Astrocyte of the hippocampus (primary cell): Measurements from ENCODE around the gene TSC22D2.
"Not testable (repeated sequence)": the region's sequence is repeated elsewhere in the genome, so short reads cannot be mapped to it uniquely, and the experiment has no call there.

ENCODE experiments used
- DNase-seq: peaks from one replicate; pipeline ENCODE4 v3.0.0; 2011; ENCODE audit warnings: low read depth, low spot score

TSC22D2 gene

DNA sequence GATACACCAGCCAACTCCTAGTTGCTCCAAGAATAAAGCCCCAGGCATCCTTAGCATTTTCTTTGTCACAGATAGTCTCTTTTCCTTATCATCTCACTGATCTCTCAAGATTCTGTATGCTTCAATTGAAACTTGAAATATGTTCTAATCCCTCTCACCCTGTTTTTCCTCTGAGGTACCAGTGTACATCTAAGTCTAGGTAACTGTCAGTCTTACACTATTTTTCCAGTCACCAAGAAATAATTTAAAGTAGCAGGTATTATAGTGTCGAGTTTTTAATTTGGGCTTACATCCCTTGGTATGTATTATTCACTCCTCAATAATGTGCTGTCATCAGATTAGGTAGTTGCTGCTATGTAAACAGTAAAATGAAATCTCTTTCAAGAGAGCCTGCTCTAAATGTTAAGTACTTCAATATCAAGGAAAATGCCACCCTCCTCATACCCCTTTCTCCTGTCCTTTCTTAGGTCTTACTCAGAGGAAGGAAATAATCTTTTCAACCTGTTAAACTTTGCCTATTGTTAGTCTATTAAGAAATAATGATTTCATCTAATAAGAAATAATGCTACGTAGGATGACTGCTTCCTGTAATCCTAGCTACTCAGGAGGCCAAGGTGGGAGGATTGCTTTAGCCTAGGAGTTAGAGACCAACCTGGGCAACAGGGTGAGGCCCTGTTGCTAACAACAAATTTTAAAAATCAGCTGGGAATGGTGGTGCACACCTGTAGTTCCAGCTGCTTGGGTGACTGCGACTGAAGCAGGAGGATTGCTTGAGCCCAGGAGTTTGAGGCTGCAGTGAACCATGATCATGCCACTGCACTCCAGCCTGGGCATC, 39.8 kb downstream of the TSC22D2 start:
- no peak for DNase-seq

DNA sequence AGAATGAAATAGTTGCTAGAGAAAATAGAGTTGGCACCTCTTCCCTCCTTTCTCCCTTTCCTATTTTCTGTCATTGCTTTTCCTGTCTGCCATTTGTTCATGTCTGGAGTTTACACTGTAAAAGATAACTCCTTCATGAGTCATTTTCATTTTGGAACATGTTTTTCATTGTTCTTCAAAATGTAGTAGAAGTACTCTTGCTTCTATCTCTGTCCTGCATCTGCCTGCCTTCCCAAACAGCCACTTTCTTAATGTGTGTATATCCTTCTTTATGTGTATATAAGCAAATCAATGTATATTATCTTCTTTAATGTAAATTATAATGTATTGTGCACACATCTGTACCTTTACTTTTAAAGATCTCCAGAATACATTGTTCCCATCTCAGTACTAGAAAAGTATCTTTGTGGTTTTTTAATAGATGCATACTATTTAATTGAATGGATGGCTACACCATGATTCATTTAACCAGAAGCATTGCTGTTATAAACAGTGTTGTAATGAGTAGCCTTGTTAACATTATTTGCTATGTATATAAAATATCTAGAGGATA, 41.1 kb downstream of the TSC22D2 start:
- DNase-seq: peak; percentile 66

DNA sequence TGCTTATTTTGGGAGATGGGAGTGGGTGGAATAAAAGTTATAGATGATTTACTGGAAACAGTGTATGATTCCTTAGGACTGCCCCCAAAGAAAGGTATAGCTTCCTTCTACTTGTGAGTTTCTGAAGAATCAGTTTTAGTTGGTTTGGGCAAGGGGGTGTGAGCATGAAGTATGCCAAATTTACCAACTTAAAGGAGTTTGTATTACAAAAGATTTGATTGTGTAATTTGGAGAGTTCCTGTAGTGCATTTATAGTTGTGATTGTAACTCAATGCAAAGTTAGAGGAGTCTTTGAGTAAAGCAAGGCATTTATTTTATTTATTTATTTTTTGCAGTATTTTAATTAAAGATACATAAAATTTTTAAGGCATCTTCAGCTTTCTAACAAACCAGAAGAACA, 42.8 kb downstream of the TSC22D2 start:
- no peak for DNase-seq

DNA sequence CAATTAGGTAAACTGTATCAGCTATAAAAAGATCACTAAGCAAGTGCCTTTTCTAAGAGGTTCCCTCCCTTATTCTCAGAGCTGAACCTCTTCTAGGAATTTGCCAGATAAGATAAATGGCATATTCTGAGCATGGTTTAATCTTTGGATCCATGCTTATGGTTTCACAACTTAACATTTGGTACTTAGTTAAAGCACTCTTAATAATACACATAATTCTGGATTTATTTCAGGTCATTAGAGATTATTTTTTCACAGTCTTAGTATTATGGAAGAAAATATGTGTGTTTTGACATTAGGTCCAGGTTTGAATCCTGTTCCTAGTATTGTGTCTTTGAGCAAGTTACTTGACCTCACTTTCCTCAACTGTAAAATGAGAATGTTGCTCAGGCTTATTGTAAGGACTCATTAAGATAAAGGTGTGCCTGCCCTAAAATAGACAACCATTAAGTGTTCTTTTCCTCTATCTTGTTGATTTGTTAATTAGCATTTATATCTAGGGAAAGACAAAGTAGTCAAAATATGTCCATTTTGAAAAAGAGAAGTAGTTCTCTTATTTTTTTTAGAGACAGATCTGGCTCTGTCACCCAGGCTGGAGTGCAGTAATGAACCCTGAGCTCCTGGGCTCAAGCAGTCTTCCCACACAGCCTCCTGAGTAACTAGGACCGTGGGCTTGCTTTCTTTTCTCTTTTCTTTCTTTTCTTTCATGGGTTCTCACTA, 43.4 kb downstream of the TSC22D2 start:
- DNase-seq: no peak

DNA sequence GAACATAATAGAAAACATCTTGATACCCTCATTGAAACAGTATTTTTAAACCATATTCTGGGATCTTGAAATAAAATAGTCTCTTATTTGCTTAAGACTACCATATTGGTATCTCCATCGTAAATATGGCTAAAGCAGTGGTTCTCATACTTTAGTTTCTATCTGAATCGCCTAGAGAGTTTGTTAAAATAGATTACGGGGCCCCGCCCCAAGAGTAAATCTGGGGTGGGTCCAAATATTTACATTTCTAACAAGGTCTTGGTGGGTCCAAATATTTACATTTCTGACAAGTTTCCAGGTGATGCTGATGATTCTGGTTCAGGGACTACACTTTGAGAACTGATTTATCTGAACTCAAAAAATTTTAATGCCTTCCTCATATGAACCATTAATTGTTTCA, 45.3 kb downstream of the TSC22D2 start:
- DNase-seq: no peak

DNA sequence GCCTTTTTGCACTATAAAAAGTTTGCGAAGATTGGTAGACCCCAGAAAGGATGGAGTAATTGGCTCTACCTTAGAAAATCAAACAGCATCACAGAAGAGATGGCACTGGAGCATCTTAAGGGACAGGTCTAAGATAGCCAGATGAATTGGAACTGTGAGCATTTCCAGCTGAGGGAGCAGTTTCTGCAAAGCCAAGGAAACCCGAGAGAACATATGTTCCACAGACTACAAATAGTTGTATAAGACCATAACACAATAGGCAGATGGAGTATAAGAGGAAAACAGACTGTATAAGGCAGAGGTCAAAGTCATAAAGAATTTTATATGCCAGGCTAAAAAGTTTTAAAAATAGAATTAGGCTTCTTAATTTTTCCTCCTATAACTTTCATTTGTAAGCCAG, 46.0 kb downstream of the TSC22D2 start:
- no peak for DNase-seq

DNA sequence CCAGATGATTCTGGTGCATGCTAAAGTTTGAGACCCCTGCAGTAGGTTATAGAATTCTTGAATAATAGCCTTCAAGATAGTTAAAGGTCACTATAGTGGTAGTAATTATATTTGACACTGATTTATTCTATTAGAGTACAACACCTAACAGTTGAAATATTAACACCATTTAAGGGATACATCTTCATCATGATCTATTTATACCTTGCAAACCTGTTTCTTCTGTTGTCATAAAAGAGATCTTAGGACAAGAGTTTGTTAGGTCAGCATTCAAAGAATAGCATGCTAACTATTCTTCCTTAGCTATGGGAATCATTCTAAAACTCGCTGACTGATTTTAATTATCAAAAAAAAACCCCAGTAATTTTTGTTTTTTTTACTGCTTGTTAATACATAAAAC, 46.5 kb downstream of the TSC22D2 start:
- DNase-seq: no peak

DNA sequence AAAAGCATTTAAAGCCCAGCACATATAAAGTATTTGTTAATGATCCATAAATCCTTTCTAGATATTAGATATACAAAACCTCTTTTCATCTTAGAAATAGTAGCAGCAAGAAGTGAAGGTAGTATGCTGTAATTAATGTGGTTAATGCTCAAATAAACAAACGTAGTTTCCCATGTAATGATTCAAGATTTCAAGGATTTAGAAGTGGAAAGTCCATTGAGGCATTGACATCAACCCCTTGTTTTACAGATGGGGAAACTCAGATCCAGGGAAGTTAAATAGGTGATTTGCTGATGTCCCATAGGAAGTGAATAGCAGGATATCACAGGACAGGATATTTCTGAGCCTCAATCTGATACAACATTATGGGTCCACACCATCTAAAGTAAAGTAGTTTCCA, 47.2 kb downstream of the TSC22D2 start:
- no peak for DNase-seq

DNA sequence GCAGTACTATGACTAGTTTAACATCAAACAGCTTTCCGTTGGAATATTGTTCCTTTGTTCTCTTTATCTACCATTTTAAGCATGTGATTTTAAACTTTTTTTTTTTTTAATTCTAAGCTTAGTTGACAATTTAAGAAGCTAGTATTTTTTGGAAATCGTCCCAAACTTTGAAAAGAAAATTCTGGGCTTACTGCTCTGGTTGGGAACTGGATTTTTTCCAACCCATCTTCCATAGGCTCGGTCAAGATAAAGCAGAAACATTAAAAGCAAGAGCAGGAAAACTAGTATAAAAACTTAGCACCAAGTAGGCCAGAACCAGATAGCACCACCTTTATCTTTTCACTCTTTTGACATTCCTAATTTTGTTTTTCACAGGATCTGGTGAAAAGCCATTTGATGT, 49.9 kb downstream of the TSC22D2 start:
- no peak for DNase-seq

DNA sequence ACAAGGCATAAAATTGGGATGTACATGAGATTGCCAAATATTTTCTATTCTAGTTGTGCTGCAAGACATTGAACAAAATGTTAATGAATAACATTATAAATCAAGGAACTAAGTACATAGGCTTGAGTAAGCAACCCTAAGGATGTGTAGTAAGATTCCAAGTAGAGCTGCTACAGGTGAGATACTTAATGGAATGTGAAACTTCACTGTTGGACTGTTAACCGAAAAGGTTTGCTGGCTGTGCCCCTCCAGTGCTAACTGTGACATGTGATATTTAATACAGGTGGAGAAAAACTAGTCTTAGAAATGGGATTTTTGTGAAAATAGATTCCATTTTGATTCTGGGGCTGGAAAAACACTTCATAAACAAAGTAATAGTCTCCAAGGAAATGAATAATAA, 52.4 kb downstream of the TSC22D2 start:
- no peak for DNase-seq

DNA sequence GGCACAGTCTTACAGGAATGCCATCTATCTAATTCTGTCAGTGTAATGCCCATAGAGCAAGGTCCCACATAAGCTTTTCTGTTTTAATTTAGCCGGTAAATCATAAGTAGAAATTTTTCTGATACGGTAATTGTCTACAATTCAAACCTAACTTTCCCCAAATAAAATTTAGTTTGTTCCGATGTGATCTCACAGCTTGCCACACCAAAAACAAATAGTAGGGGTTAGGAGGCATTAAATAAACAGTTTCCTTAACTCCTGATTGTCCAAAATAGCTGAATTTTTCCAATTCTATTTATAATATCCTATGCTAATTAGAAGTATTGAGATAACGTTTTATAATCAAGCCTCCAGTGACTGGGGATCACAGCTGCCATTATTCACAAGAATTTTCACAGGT, 53.3 kb downstream of the TSC22D2 start:
- no peak for DNase-seq

DNA sequence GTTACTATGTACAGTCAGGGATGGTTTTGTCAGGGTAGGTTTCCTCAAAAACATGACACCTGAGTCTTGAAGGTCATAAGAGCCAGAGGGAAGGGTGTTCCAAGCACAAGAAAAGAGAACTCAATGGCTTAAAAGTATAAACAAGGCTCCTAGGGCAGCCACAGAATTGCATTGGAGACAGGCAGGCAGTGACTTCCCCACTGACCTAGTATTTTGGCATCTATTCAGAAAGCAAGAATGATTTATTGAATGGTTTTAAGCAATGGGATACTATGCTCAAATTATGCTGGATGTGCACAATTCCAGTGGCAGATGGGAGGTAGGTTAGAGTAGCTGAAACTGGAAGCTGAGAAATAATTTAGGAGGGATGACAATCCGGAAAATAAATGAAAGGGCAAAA, 54.0 kb downstream of the TSC22D2 start:
- DNase-seq: no peak

DNA sequence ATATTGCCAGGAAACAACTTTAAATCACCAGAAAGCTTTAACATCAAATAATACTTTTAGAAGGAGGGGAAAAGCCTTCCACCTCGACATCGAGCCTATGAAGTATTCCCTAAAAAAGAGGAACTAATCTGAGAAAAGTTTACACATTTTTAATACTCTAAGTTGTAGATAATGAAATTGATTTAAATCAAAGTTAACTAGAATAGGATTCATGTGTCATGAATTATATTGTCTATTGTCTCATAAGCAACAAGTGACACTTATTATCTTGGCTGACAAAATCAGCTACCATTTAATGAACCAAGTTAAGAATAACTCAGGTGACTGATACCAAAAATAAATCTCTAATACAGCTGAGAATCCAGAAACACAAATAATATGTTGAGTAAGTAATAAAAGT, 56.6 kb downstream of the TSC22D2 start:
- no peak for DNase-seq

DNA sequence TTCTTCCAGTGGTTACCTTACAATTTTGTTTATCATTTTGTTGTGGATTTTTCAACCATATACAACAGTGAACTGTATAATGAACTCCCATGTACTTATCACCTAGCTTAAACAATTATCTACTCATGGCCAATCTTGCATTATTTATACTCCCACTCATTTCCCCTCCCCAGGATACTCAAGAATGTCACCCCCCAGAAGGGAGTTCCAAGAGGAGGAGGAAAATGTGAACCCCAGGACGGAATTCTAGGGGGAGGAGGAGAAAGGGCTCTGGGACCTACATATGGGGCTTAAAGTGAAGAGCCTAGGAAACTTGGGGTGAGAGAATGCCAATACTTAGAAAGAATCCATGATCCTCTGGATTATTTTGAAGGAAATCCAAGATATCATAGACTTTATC, 59.3 kb downstream of the TSC22D2 start:
- no peak for DNase-seq

DNA sequence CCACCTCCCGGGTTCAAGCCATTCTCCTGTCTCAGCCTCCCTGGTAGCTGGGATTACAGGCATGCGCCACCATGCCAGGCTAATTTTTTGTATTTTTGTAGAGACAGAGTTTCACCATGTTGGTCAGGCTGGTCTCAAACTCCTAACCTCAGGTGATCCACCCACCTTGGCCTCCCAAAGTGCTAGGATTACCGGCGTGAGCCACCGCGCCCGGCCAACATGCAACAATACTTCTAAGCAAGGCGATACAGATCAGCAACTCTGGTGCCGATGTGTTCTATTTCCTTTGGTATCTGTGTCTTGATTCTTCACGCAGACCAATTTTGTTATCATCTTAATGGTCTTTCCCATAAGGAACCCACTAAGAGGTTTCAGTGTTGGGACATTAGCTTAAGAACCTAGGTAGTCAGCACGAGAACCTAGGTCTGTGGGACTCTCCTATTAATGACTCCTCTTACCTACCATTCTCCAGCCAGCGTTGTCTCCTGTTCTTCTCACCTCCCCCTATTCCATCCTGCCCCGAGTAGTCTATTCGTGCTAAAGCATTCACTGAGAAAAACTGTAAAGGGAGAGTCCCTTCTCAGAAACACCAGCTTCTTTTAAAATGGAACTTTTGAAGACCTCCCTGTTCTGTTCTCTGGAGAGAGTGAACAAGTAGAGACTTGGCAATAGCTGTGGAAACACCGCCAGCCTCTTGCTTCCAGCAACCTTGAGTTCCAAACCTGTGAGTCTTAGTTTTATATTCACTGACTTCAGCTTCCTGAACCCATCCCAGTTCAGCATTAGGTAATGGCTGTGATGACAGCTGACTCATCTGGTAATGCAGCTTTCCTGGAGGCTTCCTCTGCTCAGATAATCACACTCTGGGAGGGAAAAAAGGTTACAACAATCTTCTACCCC, 61.2 kb downstream of the TSC22D2 start:
- DNase-seq: peak; percentile 94

DNA sequence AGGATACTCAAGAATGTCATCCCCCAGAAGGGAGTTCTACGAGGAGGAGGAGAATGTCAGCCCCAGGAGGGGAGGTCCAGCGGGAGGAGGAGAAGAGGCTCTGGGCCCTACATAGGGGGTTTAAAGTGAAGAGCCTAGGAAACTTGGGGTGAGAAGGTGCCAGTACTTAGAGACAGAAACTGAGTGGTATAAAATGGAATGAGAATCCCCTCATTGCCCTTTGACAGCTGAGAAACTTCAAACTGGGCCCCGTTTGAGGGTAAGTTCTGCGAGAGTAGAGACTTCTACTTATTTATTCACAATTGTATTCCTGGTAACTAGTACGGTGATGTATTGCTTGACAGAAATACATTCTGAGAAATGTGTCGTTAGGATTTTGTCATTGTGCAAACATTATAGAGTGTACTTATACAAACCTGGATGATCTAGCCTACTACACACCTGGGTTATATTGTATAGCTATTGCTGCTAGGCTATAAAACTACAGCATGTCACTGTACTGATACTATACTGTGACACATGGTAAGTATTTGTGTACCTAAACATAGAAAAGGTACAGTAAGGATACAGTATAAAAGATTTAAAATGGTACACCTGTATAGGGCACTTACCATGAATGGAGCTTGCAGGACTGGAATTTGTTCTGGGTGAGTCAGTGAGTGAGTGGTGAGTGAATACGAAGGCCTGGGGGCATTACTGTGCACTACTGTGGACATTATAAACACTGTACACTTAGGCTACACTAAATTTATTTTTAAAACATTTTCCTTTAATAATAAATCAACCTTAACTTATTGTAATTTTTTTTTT, 62.0 kb downstream of the TSC22D2 start:
- no peak for DNase-seq

DNA sequence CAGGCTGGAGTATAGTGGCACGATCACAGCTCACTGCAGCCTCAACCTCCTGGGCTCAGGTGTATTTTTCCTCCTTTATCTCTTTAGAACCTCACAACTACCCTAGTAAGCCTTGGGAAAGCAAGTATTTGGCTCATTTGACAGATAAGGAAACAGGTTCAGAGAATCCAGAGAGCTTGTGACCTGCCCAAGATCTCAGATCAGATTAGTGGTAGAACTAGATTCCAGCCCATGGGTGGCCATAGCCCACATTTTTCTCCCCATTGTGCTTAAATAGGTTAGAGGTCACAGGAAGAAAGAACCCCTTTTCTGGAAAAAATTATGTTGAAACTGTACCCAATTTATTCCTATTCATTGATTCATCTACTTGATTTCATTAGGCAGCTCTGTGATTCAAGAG, 64.3 kb downstream of the TSC22D2 start:
- DNase-seq: no peak

DNA sequence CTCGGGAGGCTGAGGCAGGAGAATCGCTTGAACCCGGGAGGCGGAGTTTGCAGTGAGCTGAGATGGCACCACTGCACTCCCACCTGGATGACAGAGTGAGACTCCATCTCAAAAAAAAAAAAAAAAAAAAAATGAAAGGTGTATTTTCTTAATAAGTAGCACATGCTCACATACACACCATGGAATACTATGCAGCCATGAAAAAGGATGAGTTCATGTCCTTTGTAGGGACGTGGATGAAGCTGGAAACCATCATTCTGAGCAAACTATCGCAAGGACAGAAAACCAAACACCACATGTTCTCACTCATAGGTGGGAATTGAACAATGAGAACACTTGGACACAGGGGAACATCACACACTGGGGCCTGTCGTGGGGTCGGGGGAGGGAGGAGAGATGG, 65.1 kb downstream of the TSC22D2 start:
- DNase-seq: not testable (repeated sequence)

DNA sequence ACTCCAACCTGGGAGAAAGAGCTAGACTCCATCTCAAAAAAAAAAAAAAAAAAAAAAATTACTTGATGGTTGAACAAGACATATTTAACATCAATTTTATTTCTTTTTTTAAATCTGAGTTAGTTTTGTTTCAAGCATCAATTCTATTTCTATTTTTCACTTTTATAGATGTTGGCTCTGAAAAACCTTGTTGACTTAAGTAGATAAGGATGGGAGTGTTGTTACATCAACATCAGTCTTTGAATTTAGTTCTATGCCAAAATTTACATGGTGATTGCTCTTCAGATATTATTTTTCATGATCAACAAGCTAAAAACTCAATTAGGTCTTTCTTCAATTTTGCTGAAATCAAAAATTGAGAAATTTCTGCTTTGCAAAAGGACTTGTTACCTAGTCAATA, 71.3 kb downstream of the TSC22D2 start:
- DNase-seq: no peak

DNA sequence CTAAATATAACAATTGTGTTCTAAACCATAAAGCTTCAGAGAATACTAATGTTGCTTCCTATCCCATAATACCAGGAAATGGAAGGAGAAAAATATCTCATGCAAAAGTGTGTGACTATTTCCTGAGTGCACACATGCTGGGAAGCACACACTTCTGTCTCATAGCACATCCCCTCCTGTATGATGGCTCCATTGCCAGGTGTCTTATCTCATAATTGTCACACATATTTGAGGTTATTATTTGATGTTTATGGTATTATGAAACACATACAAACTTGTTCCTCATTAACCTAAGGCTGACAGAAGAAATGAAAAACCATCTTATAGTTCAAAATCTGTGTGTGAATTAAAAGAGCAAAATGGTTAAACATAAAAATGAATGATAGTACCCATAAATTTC, 72.8 kb downstream of the TSC22D2 start:
- no peak for DNase-seq

DNA sequence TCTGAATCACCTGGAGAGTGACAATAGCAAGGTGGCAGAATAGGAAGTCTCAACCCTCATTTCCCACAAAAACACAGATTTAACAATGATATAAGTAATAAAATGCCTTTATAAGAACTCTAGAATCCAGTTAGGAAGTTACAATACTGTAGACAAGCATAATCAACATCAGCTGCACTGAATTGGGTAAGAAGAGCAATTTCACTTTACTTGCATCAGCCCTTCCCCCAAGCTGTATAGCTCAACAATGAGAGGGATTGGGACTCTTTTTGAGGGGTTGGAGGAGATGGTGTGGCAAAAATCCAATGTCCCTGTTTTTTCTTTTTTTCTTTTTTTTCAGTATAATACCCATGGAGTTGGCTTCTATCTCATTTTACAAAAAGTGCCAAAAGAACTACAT, 75.1 kb downstream of the TSC22D2 start:
- no peak for DNase-seq
